HAP-1 (cell line): ENCODE measurements around the gene HIKESHI.
A peak's percentile ranks its signal among the peaks of the same experiment; 100 is the strongest.
"Not testable (repeated sequence)": the region's sequence is repeated elsewhere in the genome, so short reads cannot be mapped to it uniquely, and the experiment has no call there.

Source experiments
- DNase-seq, 2 experiments: peaks; one replicate each; pipeline ENCODE4 v3.0.0-alpha.2; 2016 to 2020; ENCODE audit warnings: low spot score in 2 of 2
- H3K27me3 ChIP-seq: fragments of 250-450 bp; sonication (Bioruptor Pico); 2 replicates; pipeline ENCODE4 v1.5.1; 2020; ENCODE audit warnings: low read depth, mild to moderate bottlenecking, moderate library complexity
- H3K36me3 ChIP-seq: fragments of 250-450 bp; sonication (Bioruptor Pico); replicated peaks from 2 replicates; pipeline ENCODE4 v1.5.1; 2020; ENCODE audit warnings: mild to moderate bottlenecking
- H3K4me1 ChIP-seq: fragments of 250-450 bp; sonication (Bioruptor Pico); 2 replicates; pipeline ENCODE4 v1.5.1; 2020; ENCODE audit warnings: mild to moderate bottlenecking
- H3K4me3 ChIP-seq: fragments of 250-450 bp; sonication (Bioruptor Pico); 2 replicates; pipeline ENCODE4 v1.5.1; 2020; ENCODE audit warnings: mild to moderate bottlenecking, moderate library complexity
- H3K9me3 ChIP-seq: fragments of 250-450 bp; sonication (Bioruptor Pico); 2 replicates; pipeline ENCODE4 v1.5.1; 2020; ENCODE audit warnings: mild to moderate bottlenecking, moderate library complexity
- in situ Hi-C: fragments of 300-500 bp; cut with MboI; formaldehyde crosslinking; loops from 3 replicates; pipeline ENCODE4 v1.14.3; 2020; ENCODE audit warnings: low sequenced_read_pairs, inconsistent platforms, mixed read lengths

HIKESHI gene

DNA sequence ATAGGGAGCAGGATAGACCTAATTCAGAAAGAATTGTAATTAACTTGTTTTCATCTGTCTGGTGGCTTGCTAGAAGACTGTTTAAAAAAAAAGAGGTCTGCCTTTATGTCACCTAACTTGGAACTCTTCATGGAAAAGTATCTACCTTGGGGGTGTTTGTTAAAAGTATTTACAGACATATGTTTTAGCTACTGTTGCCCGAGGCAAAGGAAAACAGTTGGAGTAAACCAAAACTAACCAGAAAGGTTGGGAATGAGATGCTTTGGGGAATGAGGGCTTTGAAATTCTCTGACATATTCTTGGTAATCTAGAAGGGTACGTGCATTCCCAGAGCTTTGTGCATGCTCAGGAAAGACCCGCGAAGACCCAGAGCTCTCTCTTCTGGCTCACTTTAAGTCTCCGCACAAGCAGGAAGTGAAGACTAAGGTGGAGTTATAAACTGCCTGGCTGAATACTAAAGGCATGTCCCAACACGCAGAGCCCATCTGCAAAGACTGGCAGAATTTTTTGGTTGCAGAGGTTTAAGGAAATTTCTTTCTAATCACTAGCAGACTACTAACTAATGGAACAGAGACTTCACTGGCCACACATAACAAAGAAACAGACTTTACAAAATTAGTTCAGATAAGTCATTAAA is 33.2 kb downstream of the HIKESHI start:
- Histone ChIP-seq H3K4me1 (peaks cover 3% of the 10 kb centered on the region; the same call in 1 of the 2 replicates), H3K27me3 (no peaks in the 10 kb centered on the region), H3K36me3 (peaks cover 8% of the 10 kb centered on the region), H3K4me3 (no peak overlapping the region), H3K9me3 (0 out of 2 replicates have a peak, but pooled peaks cover 2% of the 10 kb centered on the region)
- in situ Hi-C loops = no loop called here
- no peak for DNase-seq

DNA sequence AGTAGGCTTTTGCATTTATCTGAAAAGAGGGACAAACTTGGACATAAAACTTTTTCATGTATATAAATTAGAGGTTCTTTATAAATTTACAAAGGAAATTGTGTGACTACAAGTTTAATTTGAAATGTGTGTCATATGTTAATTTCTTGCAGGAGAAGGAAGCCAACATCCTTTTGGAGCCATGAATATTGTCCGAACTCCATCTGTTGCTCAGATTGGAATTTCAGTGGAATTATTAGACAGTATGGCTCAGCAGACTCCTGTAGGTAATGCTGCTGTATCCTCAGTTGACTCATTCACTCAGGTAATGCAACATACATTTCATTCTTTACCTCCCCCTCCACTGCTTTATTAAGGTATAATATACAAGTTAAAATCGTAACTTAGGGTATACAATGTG is 35.2 kb downstream of the HIKESHI start:
- no peak for DNase-seq
- H3K4me3 ChIP-seq = no peak overlapping the region
- peaks cover 8% of the 10 kb centered on the region for H3K36me3 ChIP-seq
- H3K27me3 ChIP-seq = no peaks in the 10 kb centered on the region
- H3K4me1 ChIP-seq = peaks cover 12% of the 10 kb centered on the region
- 0 out of 2 replicates have a peak, but pooled peaks cover 2% of the 10 kb centered on the region for H3K9me3 ChIP-seq
- in situ Hi-C loops = no loop called here

DNA sequence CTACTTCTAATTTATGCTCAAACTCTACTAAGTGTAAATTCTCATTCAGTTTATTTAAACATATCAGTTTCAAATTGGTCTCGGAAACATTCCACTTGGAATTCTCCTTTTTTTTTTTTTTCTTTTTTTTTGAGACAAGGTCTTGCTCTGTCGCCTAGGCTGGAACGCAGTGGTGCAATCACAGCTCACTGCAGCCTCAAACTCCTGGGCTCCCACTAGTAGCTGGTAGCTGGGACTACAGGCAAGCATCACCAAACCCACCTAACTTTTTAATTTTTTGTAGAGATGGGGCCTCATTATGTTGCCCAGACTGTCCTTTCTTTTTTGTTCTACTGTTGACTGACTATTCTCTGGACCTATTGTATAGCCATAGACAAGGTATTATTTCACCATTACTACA is 39.3 kb downstream of the HIKESHI start:
- Histone ChIP-seq H3K27me3 (no peaks in the 10 kb centered on the region), H3K4me3 (no peak overlapping the region), H3K36me3 (no peaks in the 10 kb centered on the region; the same call in none of the 2 replicates), H3K9me3 (0 out of 2 replicates have a peak, but pooled peaks cover 2% of the 10 kb centered on the region), H3K4me1 (peaks cover 12% of the 10 kb centered on the region)
- DNase-seq = peak; percentile 55 to 57
- in situ Hi-C loops = no loop called here

GRCh38 chr11:86346513-86346912 is 44.5 kb downstream of the HIKESHI start:
- Histone ChIP-seq H3K4me3 (no peak overlapping the region), H3K9me3 (no peaks in the 10 kb centered on the region), H3K4me1 (peaks cover 9% of the 10 kb centered on the region; the same call in 1 of the 2 replicates), H3K36me3 (no peaks in the 10 kb centered on the region), H3K27me3 (no peaks in the 10 kb centered on the region)
- in situ Hi-C loops = no loop called here
- DNase-seq = no peak

DNA sequence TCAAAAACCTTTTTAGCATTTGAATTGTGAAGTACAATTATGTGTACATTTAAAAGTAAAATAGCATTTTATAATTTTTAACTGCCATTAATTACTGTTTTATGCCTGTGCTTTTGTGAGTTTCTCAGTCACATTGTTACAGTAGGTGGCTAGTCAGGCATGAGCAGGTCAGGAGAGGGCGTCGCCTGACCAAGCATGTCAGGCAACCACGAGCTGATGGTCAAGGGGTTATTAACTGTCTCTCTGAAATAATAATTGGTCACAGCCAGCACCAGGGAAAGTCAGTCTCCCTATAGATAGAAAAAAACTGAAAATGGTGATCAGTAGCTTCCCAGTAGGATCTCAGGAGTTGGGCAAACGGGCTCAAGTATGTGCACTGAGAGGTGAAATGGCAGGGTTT is 53.2 kb downstream of the HIKESHI start:
- DNase-seq = no peak
- no peaks in the 10 kb centered on the region; the same call in 1 of the 2 replicates for H3K9me3 ChIP-seq
- no peaks in the 10 kb centered on the region for H3K27me3 ChIP-seq
- H3K4me3 ChIP-seq = no peak overlapping the region
- peaks cover 49% of the 10 kb centered on the region for H3K4me1 ChIP-seq
- H3K36me3 ChIP-seq = no peaks in the 10 kb centered on the region
- in situ Hi-C loops = no loop called here

DNA sequence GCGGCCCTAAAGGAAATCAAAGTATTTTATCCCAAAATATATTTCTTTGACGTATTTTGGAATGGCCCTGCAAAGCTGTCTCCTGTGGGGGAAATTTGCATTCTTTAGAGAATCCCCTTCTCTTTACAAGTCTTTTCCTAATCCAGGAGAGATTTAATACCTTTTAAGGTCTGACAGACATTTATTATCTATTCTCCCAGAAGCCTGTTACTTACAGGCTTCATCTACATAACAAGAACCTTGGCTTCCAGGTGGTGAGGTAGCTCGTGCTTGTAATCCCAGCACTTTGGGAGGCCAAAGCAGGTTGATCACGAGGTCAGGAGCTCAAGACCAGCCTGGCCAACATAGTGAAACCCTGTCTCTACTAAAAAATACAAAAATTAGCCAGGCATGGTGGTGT is 55.4 kb downstream of the HIKESHI start:
- Histone ChIP-seq H3K4me1 (peaks cover 49% of the 10 kb centered on the region), H3K4me3 (peak overlapping the region; percentile 1; the same call in 1 of the 2 replicates)
- DNase-seq = peak; percentile 72 to 97
- H3K27me3 ChIP-seq, H3K9me3 ChIP-seq, H3K36me3 ChIP-seq, in situ Hi-C loops: not testable (repeated sequence)

GRCh38 chr11:86358720-86359119 is 56.7 kb downstream of the HIKESHI start:
- DNase-seq = no peak
- peaks cover 49% of the 10 kb centered on the region for H3K4me1 ChIP-seq
- H3K36me3 ChIP-seq = no peaks in the 10 kb centered on the region
- peaks cover 2% of the 10 kb centered on the region for H3K9me3 ChIP-seq
- in situ Hi-C loops = no loop called here
- no peak overlapping the region for H3K4me3 ChIP-seq
- no peaks in the 10 kb centered on the region for H3K27me3 ChIP-seq

GRCh38 chr11:86360775-86361395 is 58.8 kb downstream of the HIKESHI start:
- peak in 1 of 2 experiments; percentile 47 for DNase-seq
- Histone ChIP-seq H3K4me1 (peaks cover 39% of the 10 kb centered on the region), H3K4me3 (no peak overlapping the region), H3K36me3 (no peaks in the 10 kb centered on the region), H3K27me3 (no peaks in the 10 kb centered on the region), H3K9me3 (peaks cover 5% of the 10 kb centered on the region)
- in situ Hi-C loops = no loop called here

- Histone ChIP-seq H3K27me3 (no peaks in the 10 kb centered on the region), H3K36me3 (no peaks in the 10 kb centered on the region), H3K4me3 (no peak overlapping the region), H3K4me1 (peaks cover 16% of the 10 kb centered on the region), H3K9me3 (peaks cover 5% of the 10 kb centered on the region; the same call in 1 of the 2 replicates)
- in situ Hi-C loops = no loop called here
- DNase-seq = no peak
Measured at GRCh38 chr11:86363424-86363823, 61.4 kb downstream of the HIKESHI start.

- Histone ChIP-seq H3K4me3 (no peak overlapping the region), H3K36me3 (no peaks in the 10 kb centered on the region), H3K4me1 (peaks cover 5% of the 10 kb centered on the region; the same call in 1 of the 2 replicates), H3K27me3 (no peaks in the 10 kb centered on the region), H3K9me3 (peaks cover 5% of the 10 kb centered on the region; the same call in 1 of the 2 replicates)
- no peak for DNase-seq
- in situ Hi-C loops = no loop called here
Measured at GRCh38 chr11:86365546-86365945, 63.5 kb downstream of the HIKESHI start.

DNA sequence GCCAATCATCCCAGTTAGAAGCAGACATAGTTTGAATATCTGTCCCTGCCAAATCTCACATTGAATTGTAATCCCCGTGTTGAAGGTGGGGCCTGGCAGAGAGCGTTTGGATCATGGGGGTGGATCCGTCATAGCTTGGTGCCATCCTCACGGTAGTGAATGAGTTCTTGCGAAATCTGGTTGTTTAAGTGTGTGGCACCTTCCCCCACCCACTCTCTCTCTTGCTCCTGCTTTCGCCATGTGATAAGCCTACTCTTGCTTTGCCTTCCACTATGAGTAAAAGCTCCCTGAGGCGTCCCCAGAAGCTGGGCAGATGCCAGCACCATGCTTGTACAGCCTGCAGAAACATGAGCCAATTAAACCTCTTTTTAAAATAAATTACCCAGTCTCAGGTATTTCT is 67.6 kb downstream of the HIKESHI start:
- Histone ChIP-seq H3K4me3 (no peak overlapping the region), H3K9me3 (no peaks in the 10 kb centered on the region), H3K36me3 (no peaks in the 10 kb centered on the region), H3K4me1 (peaks cover 9% of the 10 kb centered on the region), H3K27me3 (no peaks in the 10 kb centered on the region)
- in situ Hi-C loops = no loop called here
- no peak for DNase-seq

- Histone ChIP-seq H3K36me3 (no peaks in the 10 kb centered on the region), H3K4me1 (peaks cover 9% of the 10 kb centered on the region), H3K9me3 (no peaks in the 10 kb centered on the region), H3K27me3 (no peaks in the 10 kb centered on the region), H3K4me3 (no peak overlapping the region)
- in situ Hi-C loops = no loop called here
- no peak for DNase-seq
Measured at GRCh38 chr11:86370171-86370570, 68.1 kb downstream of the HIKESHI start.

- no peak for DNase-seq
- no peak overlapping the region for H3K4me3 ChIP-seq
- no peaks in the 10 kb centered on the region for H3K36me3 ChIP-seq
- peaks cover 9% of the 10 kb centered on the region for H3K4me1 ChIP-seq
- H3K27me3 ChIP-seq = no peaks in the 10 kb centered on the region
- H3K9me3 ChIP-seq = no peaks in the 10 kb centered on the region
- in situ Hi-C loops = no loop called here
Measured at GRCh38 chr11:86370922-86371594, 69.0 kb downstream of the HIKESHI start.

- H3K27me3 ChIP-seq = no peaks in the 10 kb centered on the region
- no peaks in the 10 kb centered on the region for H3K9me3 ChIP-seq
- no peaks in the 10 kb centered on the region for H3K36me3 ChIP-seq
- H3K4me3 ChIP-seq = no peak overlapping the region
- in situ Hi-C loops = no loop called here
- H3K4me1 ChIP-seq = peaks cover 9% of the 10 kb centered on the region
- DNase-seq = no peak
Measured at GRCh38 chr11:86372041-86372440, 70.0 kb downstream of the HIKESHI start.
